DOHH2 (cell line): Measurements from ENCODE around the gene METTL16.

Experiments used
- EZH2phosphoT487 ChIP-seq: fragments of 200-600 bp; sonication (generic); IDR thresholded peaks from 2 replicates; pipeline ENCODE4 v1.6.1; 2017; ENCODE audit warnings: borderline replicate concordance, mild to moderate bottlenecking, antibody characterized with exemption, low read length, moderate library complexity, mixed read lengths
- TF ChIP-seq, protein P1 (sequence below): fragments of 200-600 bp; sonication (generic); IDR thresholded peaks from one replicate; pipeline ENCODE4 v1.5.1; 2014; ENCODE audit warnings: antibody characterized with exemption, mild to moderate bottlenecking, low read depth, low read length; ENCODE audit not compliant: poor library complexity, severe bottlenecking

DNA sequence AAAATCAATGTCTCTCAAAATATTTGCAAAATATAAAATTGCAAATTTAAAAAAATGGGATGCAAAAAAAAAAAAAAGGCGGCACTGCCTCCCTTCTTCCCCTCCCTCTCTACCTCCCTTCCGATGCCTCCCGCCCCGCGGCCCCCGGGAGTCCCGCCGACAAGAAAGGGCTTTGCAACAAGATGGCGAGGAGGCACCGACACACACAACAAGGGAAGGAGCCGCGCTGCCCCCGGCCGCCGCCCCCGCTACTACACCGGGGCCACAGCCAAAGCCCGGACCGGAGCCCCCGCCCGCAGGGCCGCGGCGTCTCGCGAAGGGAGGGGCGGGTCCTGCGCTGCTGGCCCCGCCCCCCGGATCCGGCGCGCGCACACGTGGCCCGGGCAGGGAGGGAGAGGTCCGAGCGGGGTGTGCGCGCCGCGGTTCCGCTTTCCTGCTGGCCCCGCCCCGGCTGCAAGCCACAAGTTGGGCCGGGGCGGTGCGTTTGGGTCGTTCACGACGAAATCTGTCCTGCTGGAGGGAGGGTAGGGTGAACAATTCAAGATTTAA, 110.7 kb downstream of the METTL16 start, which contains the start of gene MNT:
- TF ChIP-seq, protein P1, sequence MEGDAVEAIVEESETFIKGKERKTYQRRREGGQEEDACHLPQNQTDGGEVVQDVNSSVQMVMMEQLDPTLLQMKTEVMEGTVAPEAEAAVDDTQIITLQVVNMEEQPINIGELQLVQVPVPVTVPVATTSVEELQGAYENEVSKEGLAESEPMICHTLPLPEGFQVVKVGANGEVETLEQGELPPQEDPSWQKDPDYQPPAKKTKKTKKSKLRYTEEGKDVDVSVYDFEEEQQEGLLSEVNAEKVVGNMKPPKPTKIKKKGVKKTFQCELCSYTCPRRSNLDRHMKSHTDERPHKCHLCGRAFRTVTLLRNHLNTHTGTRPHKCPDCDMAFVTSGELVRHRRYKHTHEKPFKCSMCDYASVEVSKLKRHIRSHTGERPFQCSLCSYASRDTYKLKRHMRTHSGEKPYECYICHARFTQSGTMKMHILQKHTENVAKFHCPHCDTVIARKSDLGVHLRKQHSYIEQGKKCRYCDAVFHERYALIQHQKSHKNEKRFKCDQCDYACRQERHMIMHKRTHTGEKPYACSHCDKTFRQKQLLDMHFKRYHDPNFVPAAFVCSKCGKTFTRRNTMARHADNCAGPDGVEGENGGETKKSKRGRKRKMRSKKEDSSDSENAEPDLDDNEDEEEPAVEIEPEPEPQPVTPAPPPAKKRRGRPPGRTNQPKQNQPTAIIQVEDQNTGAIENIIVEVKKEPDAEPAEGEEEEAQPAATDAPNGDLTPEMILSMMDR, result no peak
- TF ChIP-seq EZH2phosphoT487, result no peak
